Stimulated activated naive CD8-positive, alpha-beta T cell treated with anti-CD3 and anti-CD28 coated beads, Interleukin-15, Interleukin-2, amounts not matched to agents 100 ng/mL and 50 ng/mL, for 24 hours (primary cell): Measurements from ENCODE around the gene CCL26.
A peak's percentile ranks its signal among the peaks of the same experiment; 100 is the strongest.
"Not testable (repeated sequence)": the region's sequence is repeated elsewhere in the genome, so short reads cannot be mapped to it uniquely, and the experiment has no call there.

ENCODE experiments used
- H3K27ac Mint-ChIP-seq: one replicate; pipeline ENCODE4 v1.8.0; 2021; ENCODE audit warnings: mild to moderate bottlenecking, mixed read lengths
- H3K27me3 Mint-ChIP-seq: one replicate; pipeline ENCODE4 v1.8.0; 2021; ENCODE audit warnings: mixed read lengths
- H3K36me3 Mint-ChIP-seq: one replicate; pipeline ENCODE4 v1.8.0; 2021; ENCODE audit warnings: low read depth, mixed read lengths
- H3K4me1 Mint-ChIP-seq: one replicate; pipeline ENCODE4 v1.8.0; 2021; ENCODE audit warnings: low read depth, mixed read lengths
- H3K4me3 Mint-ChIP-seq: one replicate; pipeline ENCODE4 v1.8.0; 2021; ENCODE audit warnings: mild to moderate bottlenecking, mixed read lengths
- H3K9me3 Mint-ChIP-seq: one replicate; pipeline ENCODE4 v1.8.0; 2021; ENCODE audit warnings: mixed read lengths

The CCL26 gene

DNA sequence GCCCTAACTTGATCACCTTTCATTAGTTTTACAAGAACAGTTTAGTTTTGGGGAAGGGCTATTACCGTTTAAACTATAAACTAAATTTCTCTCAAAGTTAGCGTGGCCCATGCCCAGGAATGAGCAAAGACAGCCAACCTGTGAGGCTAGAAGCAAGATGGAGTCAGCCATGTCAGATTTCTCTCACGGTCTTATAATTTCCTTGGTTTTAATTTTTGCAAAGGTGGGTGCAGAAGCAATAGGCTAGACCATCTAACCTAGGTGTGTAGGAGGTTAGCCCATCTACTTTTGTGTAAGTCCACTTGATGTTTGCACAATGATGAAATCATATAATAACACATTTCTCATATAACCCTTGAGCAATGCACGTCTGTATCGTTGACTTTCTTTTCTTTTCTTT, 32.7 kb upstream of the CCL26 start:
- H3K4me3 Mint-ChIP-seq = no peak overlapping the region
- H3K36me3 Mint-ChIP-seq = peaks cover 4% of the 10 kb centered on the region
- peaks cover 11% of the 10 kb centered on the region for H3K27me3 Mint-ChIP-seq
- H3K4me1 Mint-ChIP-seq = no peaks in the 10 kb centered on the region
- H3K27ac Mint-ChIP-seq = no peak overlapping the region
- peaks cover 6% of the 10 kb centered on the region for H3K9me3 Mint-ChIP-seq

- H3K36me3 Mint-ChIP-seq = peaks cover 4% of the 10 kb centered on the region
- H3K27ac Mint-ChIP-seq = no peak overlapping the region
- H3K4me3 Mint-ChIP-seq = no peak overlapping the region
- no peaks in the 10 kb centered on the region for H3K4me1 Mint-ChIP-seq
- H3K9me3 Mint-ChIP-seq = peaks cover 6% of the 10 kb centered on the region
- H3K27me3 Mint-ChIP-seq = peaks cover 11% of the 10 kb centered on the region
Measured at GRCh38 chr7:75804004-75804403, 32.0 kb upstream of the CCL26 start.

DNA sequence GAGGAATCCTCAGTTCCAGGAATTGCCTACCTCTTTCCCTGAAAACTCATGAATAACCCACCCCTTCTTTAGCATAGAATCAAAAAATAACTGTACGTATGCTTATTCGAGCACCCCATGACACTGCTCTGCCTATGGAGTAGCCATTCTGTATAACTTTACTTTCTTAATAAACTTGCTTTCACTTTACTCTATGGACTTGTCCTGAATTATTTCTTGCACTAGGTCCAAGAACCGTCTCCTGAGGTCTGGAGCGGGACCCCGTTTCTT, 30.5 kb upstream of the CCL26 start:
- H3K4me1 Mint-ChIP-seq = peaks cover 7% of the 10 kb centered on the region
- peaks cover 4% of the 10 kb centered on the region for H3K36me3 Mint-ChIP-seq
- H3K27me3 Mint-ChIP-seq = peaks cover 11% of the 10 kb centered on the region
- H3K27ac Mint-ChIP-seq = no peak overlapping the region
- peaks cover 6% of the 10 kb centered on the region for H3K9me3 Mint-ChIP-seq
- H3K4me3 Mint-ChIP-seq = no peak overlapping the region

- Mint-ChIP-seq H3K36me3 (no peaks in the 10 kb centered on the region), H3K4me1 (peaks cover 7% of the 10 kb centered on the region), H3K27ac (no peak overlapping the region), H3K4me3 (no peak overlapping the region), H3K9me3 (no peaks in the 10 kb centered on the region), H3K27me3 (peaks cover 8% of the 10 kb centered on the region)
Measured at GRCh38 chr7:75798770-75799169, 26.8 kb upstream of the CCL26 start.

DNA sequence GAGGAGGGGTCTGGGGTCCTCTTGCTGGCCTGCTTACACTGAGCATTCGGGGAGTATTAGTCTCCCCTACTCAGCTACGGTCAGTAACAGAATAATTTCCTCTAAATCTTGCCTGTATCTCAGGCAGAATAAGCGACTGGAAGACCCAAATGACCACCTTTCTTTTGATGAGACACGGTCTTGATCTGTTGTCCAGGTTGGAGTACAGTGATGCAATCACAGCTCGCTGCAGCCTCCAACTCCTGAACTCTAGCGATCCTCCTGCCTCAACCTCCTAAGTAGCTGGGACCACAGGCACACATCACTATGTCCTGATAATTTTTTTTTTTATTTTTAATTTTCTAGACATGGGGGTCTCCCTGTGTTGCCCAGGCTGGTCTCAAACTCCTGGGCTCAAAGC, 24.4 kb upstream of the CCL26 start:
- Mint-ChIP-seq H3K27me3 (peaks cover 4% of the 10 kb centered on the region), H3K4me1 (peaks cover 7% of the 10 kb centered on the region), H3K4me3 (no peak overlapping the region), H3K27ac (no peak overlapping the region), H3K9me3 (no peaks in the 10 kb centered on the region), H3K36me3 (no peaks in the 10 kb centered on the region)

DNA sequence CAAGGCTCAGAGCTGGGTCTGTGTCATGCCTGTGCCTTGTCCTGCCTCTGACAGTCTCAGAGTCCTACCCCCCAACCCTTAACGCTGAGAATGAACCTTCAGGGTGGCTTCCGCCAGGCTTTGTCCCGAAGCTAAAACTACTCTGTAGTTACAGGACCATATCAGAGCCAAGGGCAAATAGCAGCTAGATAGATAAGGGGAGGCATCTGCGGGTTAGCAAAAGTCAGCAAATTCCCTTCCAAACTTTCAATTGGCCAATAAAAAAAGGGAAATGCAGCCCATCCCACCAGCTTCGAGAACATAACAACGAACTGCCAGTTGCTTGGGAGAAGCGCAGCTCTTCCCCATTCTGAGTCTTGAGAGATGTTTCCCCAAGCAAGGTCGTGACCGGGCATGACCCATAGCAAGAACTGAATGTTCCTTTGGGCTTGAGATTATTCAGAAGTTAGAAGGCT, 23.8 kb upstream of the CCL26 start:
- no peaks in the 10 kb centered on the region for H3K9me3 Mint-ChIP-seq
- peaks cover 4% of the 10 kb centered on the region for H3K27me3 Mint-ChIP-seq
- H3K4me1 Mint-ChIP-seq = peaks cover 7% of the 10 kb centered on the region
- H3K27ac Mint-ChIP-seq = no peak overlapping the region
- H3K4me3 Mint-ChIP-seq = no peak overlapping the region
- H3K36me3 Mint-ChIP-seq = no peaks in the 10 kb centered on the region

- Mint-ChIP-seq H3K27me3 (peaks cover 4% of the 10 kb centered on the region), H3K27ac (no peak overlapping the region), H3K4me1 (peaks cover 5% of the 10 kb centered on the region), H3K9me3 (no peaks in the 10 kb centered on the region), H3K36me3 (no peaks in the 10 kb centered on the region), H3K4me3 (no peak overlapping the region)
Measured at GRCh38 chr7:75793676-75794075, 21.7 kb upstream of the CCL26 start.

- H3K27me3 Mint-ChIP-seq, H3K4me3 Mint-ChIP-seq, H3K27ac Mint-ChIP-seq, H3K36me3 Mint-ChIP-seq, H3K9me3 Mint-ChIP-seq, H3K4me1 Mint-ChIP-seq: not testable (repeated sequence)
Measured at GRCh38 chr7:75792567-75792966, 20.6 kb upstream of the CCL26 start.

DNA sequence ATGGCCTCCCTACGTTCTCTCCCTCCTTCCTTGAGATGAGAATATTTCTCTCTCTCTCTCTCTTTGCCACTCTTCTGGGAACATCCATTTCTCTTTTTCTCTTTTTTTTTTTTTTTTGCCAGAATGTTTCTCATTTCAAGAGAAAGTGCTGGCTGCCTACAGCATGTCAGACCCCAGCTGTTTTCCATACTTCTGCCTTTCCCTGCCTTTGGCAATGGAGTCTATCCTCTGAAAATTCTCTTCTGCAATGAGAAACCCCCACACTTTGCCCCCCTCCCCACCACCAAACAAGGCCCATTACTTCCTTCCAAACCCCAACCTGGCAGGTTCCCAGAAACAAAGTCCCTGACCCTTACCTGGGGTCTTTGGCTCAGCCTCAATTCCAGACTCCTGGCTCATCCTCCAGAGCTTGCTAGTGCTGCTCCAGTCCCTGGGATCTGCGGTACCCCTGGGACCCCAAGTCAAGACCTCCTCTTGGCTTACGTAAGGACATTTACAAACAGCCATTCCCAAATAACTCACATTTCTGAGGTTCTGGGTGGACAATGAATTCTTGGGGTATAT, 17.4 kb upstream of the CCL26 start:
- Mint-ChIP-seq H3K27me3 (no peaks in the 10 kb centered on the region), H3K27ac (no peak overlapping the region), H3K4me1 (no peaks in the 10 kb centered on the region), H3K36me3 (no peaks in the 10 kb centered on the region), H3K9me3 (no peaks in the 10 kb centered on the region), H3K4me3 (no peak overlapping the region)

DNA sequence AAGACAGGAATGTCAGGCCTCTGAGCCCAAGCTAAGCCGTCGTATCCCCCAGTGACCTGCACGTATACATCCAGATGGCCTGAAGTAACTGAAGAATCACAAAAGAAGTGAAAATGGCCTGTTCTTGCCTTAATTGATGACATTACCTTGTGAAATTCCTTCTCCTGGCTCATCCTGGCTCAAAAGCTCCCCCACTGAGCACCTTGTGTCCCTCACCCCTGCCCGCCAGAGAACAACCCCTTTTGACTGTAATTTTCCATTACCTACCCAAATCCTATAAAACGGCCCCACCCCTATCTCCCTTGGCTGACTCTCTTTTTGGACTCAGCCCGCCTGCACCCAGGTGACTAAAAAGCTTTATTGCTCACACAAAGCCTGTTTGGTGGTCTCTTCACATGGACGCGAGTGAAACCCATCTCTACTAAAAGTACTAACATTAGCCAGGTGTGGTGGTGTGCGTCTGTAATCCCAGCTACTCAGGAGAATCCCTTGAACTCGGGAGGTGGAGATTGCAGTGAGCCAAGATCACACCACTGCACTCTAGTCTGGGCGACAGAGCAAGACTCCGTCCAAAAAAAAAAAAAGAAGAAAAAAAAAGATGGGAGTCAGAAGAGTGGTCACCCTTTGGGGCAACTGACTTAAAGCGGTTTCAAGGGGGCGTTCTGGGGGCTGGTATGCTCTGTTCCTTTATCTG, 16.3 kb upstream of the CCL26 start:
- not testable (repeated sequence) for H3K4me1 Mint-ChIP-seq, H3K27ac Mint-ChIP-seq, H3K9me3 Mint-ChIP-seq

GRCh38 chr7:75783058-75783457, 11.0 kb upstream of the CCL26 start:
- peaks cover 28% of the 10 kb centered on the region for H3K27me3 Mint-ChIP-seq
- H3K4me1 Mint-ChIP-seq = peaks cover 21% of the 10 kb centered on the region
- H3K27ac Mint-ChIP-seq, H3K9me3 Mint-ChIP-seq, H3K36me3 Mint-ChIP-seq, H3K4me3 Mint-ChIP-seq: not testable (repeated sequence)

More for the DNA sequence above, 16.3 kb upstream of the CCL26 start:
- not testable (repeated sequence) for H3K27me3 Mint-ChIP-seq, H3K36me3 Mint-ChIP-seq, H3K4me3 Mint-ChIP-seq

- Mint-ChIP-seq H3K27me3 (peaks cover 28% of the 10 kb centered on the region), H3K4me1 (peaks cover 43% of the 10 kb centered on the region)
- H3K36me3 Mint-ChIP-seq, H3K4me3 Mint-ChIP-seq, H3K9me3 Mint-ChIP-seq, H3K27ac Mint-ChIP-seq: not testable (repeated sequence)
Measured at GRCh38 chr7:75780647-75781273, 8.7 kb upstream of the CCL26 start.

- not testable (repeated sequence) for H3K4me3 Mint-ChIP-seq, H3K36me3 Mint-ChIP-seq, H3K9me3 Mint-ChIP-seq
- Mint-ChIP-seq H3K27ac (peak overlapping the region; percentile 28), H3K4me1 (peaks cover 50% of the 10 kb centered on the region), H3K27me3 (peaks cover 28% of the 10 kb centered on the region)
Measured at GRCh38 chr7:75779516-75779915, 7.5 kb upstream of the CCL26 start.

- H3K9me3 Mint-ChIP-seq, H3K36me3 Mint-ChIP-seq, H3K4me3 Mint-ChIP-seq, H3K27ac Mint-ChIP-seq: not testable (repeated sequence)
- Mint-ChIP-seq H3K27me3 (peaks cover 28% of the 10 kb centered on the region), H3K4me1 (peaks cover 50% of the 10 kb centered on the region)
Measured at GRCh38 chr7:75779035-75779434, 7.0 kb upstream of the CCL26 start.

GRCh38 chr7:75776295-75776971, 4.4 kb upstream of the CCL26 start:
- H3K27me3 Mint-ChIP-seq = peaks cover 11% of the 10 kb centered on the region
- peak overlapping the region; percentile 91 for H3K27ac Mint-ChIP-seq
- no peaks in the 10 kb centered on the region for H3K9me3 Mint-ChIP-seq
- peak overlapping the region; percentile 45 for H3K4me3 Mint-ChIP-seq
- H3K36me3 Mint-ChIP-seq = no peaks in the 10 kb centered on the region
- peaks cover 50% of the 10 kb centered on the region for H3K4me1 Mint-ChIP-seq
